Measurements from ENCODE around the gene CNP.
A peak's percentile ranks its signal among the peaks of the same experiment; 100 is the strongest.
"Not testable (repeated sequence)": the region's sequence is repeated elsewhere in the genome, so short reads cannot be mapped to it uniquely, and the experiment has no call there.

Gene CNP

DNA sequence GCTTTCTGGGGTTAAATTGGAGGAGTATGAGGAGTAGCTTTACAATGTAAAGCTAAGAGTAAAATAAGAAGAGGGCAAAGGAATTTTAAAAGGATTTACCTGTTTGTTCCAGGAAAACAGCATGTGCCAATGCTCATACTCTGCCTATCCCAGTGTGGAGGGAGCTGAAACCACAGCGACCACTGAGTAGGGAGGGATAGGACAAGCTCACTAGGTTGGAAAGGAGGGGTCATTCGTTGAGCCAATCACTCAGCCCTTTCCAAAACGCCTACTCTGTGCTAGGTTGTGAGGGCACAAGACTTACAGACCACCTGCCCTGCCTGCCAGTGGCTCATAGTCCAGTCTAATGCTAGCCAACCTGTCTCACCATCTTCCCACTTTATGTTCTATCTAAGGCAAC is 51.7 kb downstream of the CNP start:
- H3K4me3 ChIP-seq (ENCODE audit: low read depth in 1 of 2, low read length in 2 of 2): peak overlapping the region; percentile 87 to 91; a peak in 3 of 4 replicates
- peak overlapping the region; percentile 81 for H3K9ac ChIP-seq (ENCODE audit: low read depth, low read length)
- no peak for DNase-seq
- H3K4me1 ChIP-seq (ENCODE audit: insufficient read depth, low read length): peaks cover 59% of the 10 kb centered on the region
- peak overlapping the region; percentile 88 for H2AFZ ChIP-seq (ENCODE audit: low read depth, low read length)
- TF ChIP-seq EZH2 (IDR thresholded peaks at IDR 0.05; ENCODE audit: borderline replicate concordance, low read depth, low read length, severe bottlenecking): no peak
- TF ChIP-seq, protein P1, sequence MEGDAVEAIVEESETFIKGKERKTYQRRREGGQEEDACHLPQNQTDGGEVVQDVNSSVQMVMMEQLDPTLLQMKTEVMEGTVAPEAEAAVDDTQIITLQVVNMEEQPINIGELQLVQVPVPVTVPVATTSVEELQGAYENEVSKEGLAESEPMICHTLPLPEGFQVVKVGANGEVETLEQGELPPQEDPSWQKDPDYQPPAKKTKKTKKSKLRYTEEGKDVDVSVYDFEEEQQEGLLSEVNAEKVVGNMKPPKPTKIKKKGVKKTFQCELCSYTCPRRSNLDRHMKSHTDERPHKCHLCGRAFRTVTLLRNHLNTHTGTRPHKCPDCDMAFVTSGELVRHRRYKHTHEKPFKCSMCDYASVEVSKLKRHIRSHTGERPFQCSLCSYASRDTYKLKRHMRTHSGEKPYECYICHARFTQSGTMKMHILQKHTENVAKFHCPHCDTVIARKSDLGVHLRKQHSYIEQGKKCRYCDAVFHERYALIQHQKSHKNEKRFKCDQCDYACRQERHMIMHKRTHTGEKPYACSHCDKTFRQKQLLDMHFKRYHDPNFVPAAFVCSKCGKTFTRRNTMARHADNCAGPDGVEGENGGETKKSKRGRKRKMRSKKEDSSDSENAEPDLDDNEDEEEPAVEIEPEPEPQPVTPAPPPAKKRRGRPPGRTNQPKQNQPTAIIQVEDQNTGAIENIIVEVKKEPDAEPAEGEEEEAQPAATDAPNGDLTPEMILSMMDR (IDR thresholded peaks at IDR 0.05; ENCODE audit: borderline replicate concordance, extremely low read depth, low read length, poor library complexity, severe bottlenecking): no peak
- peaks cover 17% of the 10 kb centered on the region for H3K36me3 ChIP-seq (ENCODE audit: insufficient read depth, low read length)
- H3K27ac ChIP-seq (ENCODE audit: low read length): peak overlapping the region; percentile 93
- peak overlapping the region; percentile 95 for H3K4me2 ChIP-seq (ENCODE audit: insufficient read depth, low read length)
- peaks cover 3% of the 10 kb centered on the region; the same call in 1 of the 2 replicates for H4K20me1 ChIP-seq (ENCODE audit: insufficient read depth, low read length)
- no peaks in the 10 kb centered on the region for H3K9me3 ChIP-seq (ENCODE audit: insufficient read depth, low read length, severe bottlenecking)
- peaks cover 70% of the 10 kb centered on the region for H3K79me2 ChIP-seq (ENCODE audit: insufficient read depth, low read length)
- H3K27me3 ChIP-seq (ENCODE audit: insufficient read depth, low read length, poor library complexity): no peaks in the 10 kb centered on the region
- ATAC-seq (ENCODE audit: insufficient read depth, low read depth): no peak

DNA sequence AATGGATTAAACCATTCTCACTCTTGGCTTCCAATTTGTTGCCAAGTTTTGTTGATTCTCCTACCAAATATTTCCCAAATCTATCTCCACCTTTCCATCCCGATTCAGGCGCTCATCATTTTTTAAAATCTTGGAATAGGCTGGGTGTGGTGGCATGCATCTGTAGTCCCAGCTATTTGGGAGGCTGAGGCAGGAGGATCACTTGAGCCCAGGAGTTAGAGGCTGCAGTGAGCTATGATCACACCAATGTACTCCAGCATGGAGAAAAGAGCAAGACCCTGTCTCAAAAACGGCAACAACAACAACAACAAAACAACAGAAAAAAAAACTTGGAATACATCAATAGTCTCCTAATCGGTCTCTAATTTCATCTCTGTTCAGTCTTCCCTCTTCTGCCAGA is 52.4 kb downstream of the CNP start:
- H3K4me1 ChIP-seq (ENCODE audit: insufficient read depth, low read length): peaks cover 58% of the 10 kb centered on the region
- TF ChIP-seq EZH2 (IDR thresholded peaks at IDR 0.05; ENCODE audit: borderline replicate concordance, low read depth, low read length, severe bottlenecking): no peak
- TF ChIP-seq, protein P1 (IDR thresholded peaks at IDR 0.05; ENCODE audit: borderline replicate concordance, extremely low read depth, low read length, poor library complexity, severe bottlenecking): no peak
- no peak overlapping the region for H3K27ac ChIP-seq (ENCODE audit: low read length)
- H3K27me3 ChIP-seq (ENCODE audit: insufficient read depth, low read length, poor library complexity): no peaks in the 10 kb centered on the region
- H3K36me3 ChIP-seq (ENCODE audit: insufficient read depth, low read length): peaks cover 24% of the 10 kb centered on the region
- H3K4me2 ChIP-seq (ENCODE audit: insufficient read depth, low read length): peak overlapping the region; percentile 95; the same call in 1 of the 2 replicates
- H3K79me2 ChIP-seq (ENCODE audit: insufficient read depth, low read length): peaks cover 63% of the 10 kb centered on the region
- ATAC-seq (ENCODE audit: insufficient read depth, low read depth) (no peak), DNase-seq (no peak)
- H2AFZ ChIP-seq (ENCODE audit: low read depth, low read length): peak overlapping the region; percentile 90; the same call in 1 of the 2 replicates
- no peak overlapping the region for H3K9ac ChIP-seq (ENCODE audit: low read depth, low read length)
- no peak overlapping the region for H3K4me3 ChIP-seq (ENCODE audit: low read depth in 1 of 2, low read length in 2 of 2)
- no peaks in the 10 kb centered on the region for H4K20me1 ChIP-seq (ENCODE audit: insufficient read depth, low read length)
- no peaks in the 10 kb centered on the region for H3K9me3 ChIP-seq (ENCODE audit: insufficient read depth, low read length, severe bottlenecking)

DNA sequence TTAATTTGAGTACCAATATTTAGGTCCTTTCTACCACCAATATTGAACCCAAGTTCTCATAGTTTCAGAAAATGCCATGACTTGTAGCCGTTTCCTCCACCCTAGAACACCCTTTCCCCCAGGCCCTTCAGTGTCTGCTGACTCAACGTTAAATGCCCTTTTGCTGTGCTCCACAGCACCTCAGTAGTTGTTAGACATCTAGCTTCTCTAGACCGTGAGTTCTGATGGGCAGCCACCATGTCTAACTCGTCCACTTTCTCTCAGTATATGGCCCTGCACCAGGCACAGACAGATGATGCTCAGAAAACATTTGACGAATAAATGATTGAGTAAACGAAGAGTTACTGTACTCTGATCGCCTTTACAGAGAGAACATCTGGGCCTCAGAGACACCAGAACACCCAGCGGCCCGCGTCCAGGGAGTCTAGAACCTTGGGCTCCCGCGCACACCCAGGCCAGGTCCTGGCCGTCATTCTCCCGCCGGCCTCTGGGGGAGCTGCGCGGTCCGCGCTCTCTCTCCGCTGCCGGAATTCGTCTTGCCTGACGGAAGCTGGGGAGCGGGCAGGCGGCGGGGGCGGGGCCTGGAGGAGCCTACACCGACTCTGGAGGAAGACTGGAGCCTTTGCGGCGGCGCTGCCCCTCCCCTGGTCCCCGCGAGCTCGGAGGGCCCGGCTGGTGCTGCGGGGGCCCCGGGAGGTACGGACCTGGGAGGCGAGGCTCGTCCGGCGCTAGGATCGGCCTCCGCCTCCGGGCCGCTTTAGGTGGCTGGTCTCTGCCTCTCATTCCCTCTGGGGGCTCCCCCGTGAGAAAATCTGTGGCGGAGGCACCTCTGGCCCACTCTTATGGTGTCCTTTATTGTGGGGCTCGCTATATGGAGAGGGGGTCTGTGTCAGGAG is 53.2 kb downstream of the CNP start, which contains the start of gene NKIRAS2:
Gene NKIRAS2, plus strand, starts transcription at position 582 of the 896 bp plus-strand sequence. CDS start 1,488 bp downstream, outside the sequence.
- Histone ChIP-seq H3K9ac (ENCODE audit: low read depth, low read length) (peak within 1 kb of the TSS; percentile 93), H3K4me1 (ENCODE audit: insufficient read depth, low read length) (peaks cover 56% of the 10 kb centered on the region), H3K9me3 (ENCODE audit: insufficient read depth, low read length, severe bottlenecking) (no peaks in the 10 kb centered on the region), H3K36me3 (ENCODE audit: insufficient read depth, low read length) (peaks cover 29% of the 10 kb centered on the region), H3K4me2 (ENCODE audit: insufficient read depth, low read length) (peak within 1 kb of the TSS; percentile 95), H3K27me3 (ENCODE audit: insufficient read depth, low read length, poor library complexity) (no peaks in the 10 kb centered on the region), H3K79me2 (ENCODE audit: insufficient read depth, low read length) (peaks cover 56% of the 10 kb centered on the region), H4K20me1 (ENCODE audit: insufficient read depth, low read length) (no peaks in the 10 kb centered on the region), H3K27ac (ENCODE audit: low read length) (peak within 1 kb of the TSS; percentile 78), H3K4me3 (ENCODE audit: low read depth in 1 of 2, low read length in 2 of 2) (peak within 1 kb of the TSS; percentile 71 to 86), H2AFZ (ENCODE audit: low read depth, low read length) (peak within 1 kb of the TSS; percentile 90)
- DNase-seq (peak; percentile 96), ATAC-seq (ENCODE audit: insufficient read depth, low read depth) (peak; percentile 75)
- TF ChIP-seq, protein P1 (IDR thresholded peaks at IDR 0.05; ENCODE audit: borderline replicate concordance, extremely low read depth, low read length, poor library complexity, severe bottlenecking): peak; percentile 96
- TF ChIP-seq EZH2 (IDR thresholded peaks at IDR 0.05; ENCODE audit: borderline replicate concordance, low read depth, low read length, severe bottlenecking): no peak

DNA sequence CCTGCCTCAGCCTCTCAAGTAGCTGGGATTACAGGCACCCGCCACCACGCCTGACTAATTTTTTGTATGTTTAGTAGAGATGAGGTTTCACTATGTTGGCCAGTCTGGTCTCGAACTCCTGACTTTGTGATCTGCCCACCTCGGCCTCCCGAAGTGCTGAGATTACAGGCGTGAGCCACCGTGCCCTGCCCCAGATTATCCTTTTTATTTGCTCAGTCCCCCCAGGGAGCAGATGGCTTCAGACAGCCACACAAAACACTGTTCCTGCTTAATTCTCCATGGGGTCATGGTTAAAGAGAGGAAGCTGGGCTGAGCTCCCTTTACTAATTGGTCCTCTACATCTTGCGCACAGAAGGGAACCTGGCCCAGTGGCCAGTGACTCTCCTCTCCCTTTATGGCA is 54.2 kb downstream of the CNP start:
- peak overlapping the region; percentile 1; the same call in 1 of the 2 replicates for H3K27ac ChIP-seq (ENCODE audit: low read length)
- H3K9ac ChIP-seq (ENCODE audit: low read depth, low read length): peak overlapping the region; percentile 93

More for the DNA sequence above, 54.2 kb downstream of the CNP start:
- peaks cover 45% of the 10 kb centered on the region for H3K4me1 ChIP-seq (ENCODE audit: insufficient read depth, low read length)
- H3K4me2 ChIP-seq (ENCODE audit: insufficient read depth, low read length): peak overlapping the region; percentile 95
- peaks cover 45% of the 10 kb centered on the region for H3K79me2 ChIP-seq (ENCODE audit: insufficient read depth, low read length)
- not testable (repeated sequence) for H2AFZ ChIP-seq (ENCODE audit: low read depth, low read length); H3K27me3 ChIP-seq (ENCODE audit: insufficient read depth, low read length, poor library complexity); H3K9me3 ChIP-seq (ENCODE audit: insufficient read depth, low read length, severe bottlenecking); DNase-seq; H4K20me1 ChIP-seq (ENCODE audit: insufficient read depth, low read length); ATAC-seq (ENCODE audit: insufficient read depth, low read depth)
- peak overlapping the region; percentile 71 to 86; a peak in 3 of 4 replicates for H3K4me3 ChIP-seq (ENCODE audit: low read depth in 1 of 2, low read length in 2 of 2)
- peaks cover 28% of the 10 kb centered on the region for H3K36me3 ChIP-seq (ENCODE audit: insufficient read depth, low read length)

All from DND-41 (cell line).